ENCODE measurements around the gene ACP5.

The ACP5 gene

GRCh38 chr19:11547929-11548700, 29.3 kb downstream of the ACP5 start:
- no peak for DNase-seq

- DNase-seq, result no peak
Observed at GRCh38 chr19:11541238-11541637, 36.2 kb downstream of the ACP5 start.

- DNase-seq, result no peak
Observed at GRCh38 chr19:11540645-11541044, 36.8 kb downstream of the ACP5 start.

DNA sequence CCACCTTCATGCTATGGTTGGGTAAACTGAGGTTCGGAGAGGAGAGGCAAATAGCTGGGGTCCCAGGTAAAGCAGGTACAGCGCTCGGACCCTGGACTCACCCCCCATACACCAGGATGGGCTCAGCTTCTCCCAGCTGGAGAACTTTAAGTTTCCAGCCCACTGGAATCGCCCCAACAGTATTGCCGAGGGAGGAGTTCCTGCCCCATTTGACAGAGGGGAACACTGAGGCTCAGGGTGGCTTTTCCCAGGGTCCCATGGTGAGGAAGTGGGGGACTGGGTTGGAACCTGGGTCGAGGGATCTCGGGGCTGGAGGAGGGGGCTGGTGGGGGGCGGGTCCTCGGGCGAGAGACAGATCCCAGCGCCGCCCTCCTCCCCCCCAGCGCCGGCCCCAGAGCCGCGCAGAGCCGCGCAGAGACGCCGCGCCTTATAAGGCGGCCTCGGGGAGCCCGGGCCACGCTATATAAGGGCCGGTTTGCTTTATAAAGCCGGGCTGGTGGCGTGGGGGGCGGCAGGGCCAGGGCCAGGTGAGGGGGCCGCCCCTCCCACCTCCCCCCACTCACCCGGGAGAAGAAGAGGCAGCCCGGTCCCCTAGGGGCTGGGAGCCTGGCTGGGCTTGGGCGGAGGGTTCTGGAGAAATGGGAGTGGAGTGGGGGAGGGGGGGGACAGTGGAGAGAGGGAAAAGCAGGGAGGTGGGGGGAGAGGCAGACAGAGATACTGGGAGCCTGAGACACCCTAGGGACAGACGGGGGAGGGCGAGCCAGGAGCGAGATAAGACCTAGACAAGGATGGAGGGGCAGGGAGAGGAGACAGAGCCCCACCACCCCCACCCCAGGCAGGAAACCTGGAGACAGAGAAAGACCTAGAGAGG, 37.7 kb downstream of the ACP5 start:
- peak; percentile 21 for DNase-seq

GRCh38 chr19:11538232-11539036, 39.0 kb downstream of the ACP5 start, which contains the start of gene CNN1:
CNN1 (plus strand) TSS chr19:11538851; CDS start chr19:11538928, 77 bp downstream.
- DNase-seq, result no peak

DNA sequence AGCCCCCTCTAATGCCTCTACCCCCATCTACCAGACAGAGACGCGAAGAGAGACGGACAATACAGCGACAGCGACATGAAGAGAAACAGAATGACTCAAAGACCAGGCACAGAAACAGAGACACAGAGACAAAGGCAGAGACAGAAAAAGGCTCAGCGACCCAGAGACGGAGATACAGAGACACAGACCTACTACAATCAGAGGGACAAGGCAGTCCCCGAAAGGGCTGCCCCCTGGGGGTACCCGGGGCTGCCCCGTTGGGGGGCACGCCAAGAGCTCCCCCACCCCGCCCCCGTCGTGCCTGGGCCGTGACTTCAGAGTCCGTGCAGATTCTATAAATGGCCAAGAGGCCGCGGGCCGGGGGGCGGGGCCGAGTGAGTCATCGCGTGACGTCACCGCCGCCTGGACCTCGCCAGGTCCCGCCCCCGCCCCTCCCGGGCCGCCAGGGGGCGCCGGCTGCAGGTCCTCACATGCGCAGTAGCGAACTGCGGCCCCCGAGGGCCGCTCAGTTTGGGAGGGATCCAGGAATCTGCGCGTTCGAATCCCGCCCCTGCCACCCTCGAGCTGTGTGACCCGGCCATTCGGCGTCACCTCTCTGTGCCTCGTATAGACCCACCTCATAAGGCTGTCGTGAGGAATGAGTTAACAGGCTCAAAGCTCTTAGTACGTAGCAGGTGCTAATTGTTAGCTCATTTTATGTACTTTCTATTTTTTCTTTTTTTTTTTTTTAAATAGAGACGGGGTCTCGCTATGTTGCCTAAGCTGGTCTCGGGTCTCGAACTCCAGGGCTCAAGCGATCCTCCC, 41.5 kb downstream of the ACP5 start:
- DNase-seq, result peak; percentile 58

DNA sequence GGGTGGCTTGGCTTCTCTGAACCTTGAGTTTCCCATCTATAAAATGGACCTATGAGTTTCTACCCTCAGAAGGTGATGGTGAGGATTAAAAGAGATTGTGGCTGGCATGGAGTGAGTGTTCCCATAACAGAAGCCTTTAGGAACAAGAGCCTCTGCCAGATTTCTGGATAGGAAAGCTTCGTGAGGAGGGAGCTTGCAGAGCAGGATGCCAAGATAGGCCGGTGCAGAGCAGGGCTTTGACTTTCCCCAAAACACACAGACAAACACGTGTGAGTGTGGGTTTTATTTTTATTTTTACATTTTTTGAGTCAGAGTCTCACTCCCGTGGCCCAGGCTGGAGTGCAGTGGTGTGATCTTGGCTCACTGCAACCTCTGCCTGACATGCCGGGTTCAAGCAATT, 42.5 kb downstream of the ACP5 start:
- DNase-seq, result no peak

DNA sequence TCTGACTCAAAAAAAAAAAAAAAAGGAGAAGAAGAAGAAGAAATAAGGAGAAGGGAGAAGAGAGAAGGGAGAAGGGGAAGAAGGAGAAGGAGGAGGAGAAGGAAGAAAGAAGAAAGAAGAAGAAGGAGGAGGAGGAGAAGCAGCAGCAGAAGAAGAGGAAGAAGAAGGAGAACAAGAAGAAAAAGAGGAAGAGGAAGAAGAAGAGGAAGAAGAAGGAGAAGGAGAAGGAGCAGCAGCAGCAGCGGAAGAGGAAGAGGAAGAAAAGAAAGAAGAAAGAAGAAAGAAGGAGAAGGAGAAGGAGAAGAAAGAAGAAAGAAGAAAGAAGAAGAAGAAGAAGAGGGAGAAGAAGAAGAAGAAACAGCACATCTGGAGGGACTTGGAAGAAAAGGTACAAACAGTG, 42.9 kb downstream of the ACP5 start:
- DNase-seq, result no peak

- DNase-seq, result peak; percentile 88
Observed at GRCh38 chr19:11530432-11530831, 47.0 kb downstream of the ACP5 start.

DNA sequence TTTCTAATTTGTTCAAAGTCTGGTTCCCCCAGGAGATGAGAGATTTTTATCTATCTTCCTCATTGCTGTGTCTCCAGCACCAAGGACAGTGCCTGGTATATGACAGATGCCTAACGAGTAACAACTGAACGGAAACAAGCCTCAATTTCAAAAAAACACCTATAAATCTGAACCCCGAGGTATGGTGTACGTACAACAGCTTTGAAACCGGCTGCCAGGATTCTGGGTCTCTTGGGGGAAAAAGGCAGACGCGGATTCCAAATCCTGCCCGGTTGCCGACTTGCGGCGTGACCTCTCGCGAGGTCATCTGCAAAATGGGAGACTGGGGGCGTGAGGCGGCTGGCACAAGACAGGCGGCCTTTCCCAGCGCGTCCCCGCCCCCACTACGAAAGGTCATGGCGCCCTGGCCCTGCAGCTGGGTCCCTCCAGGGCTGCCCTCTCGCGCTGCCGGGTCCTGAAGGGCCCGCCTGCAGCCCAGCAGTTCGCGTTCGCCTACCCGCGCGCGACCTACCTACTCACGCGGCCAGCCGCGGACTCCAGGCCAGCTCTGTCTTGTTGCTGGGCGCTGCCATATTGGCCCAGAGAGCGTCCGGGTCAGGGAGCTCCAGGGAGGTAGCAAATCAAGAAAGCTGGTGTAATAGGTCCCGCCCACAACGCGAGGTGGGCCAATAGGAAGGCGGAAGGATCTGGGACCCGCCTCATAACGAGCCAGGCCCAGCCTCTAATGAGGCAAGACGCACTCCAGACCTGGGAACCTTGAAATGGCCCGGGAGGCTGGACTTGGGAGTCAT, 48.7 kb downstream of the ACP5 start, which contains the start of gene ECSIT:
ECSIT (minus strand) TSS at position 584 of the 791 bp plus-strand sequence. CDS start 9,964 bp downstream, outside the sequence.
- DNase-seq, result peak; percentile 96

Measured in NCI-H2171 (cell line).